Inflammatory macrophage treated with lipopolysaccharide for 1 hour (primary cell): ENCODE measurements around the gene TNS1.

ENCODE experiments used
- DNase-seq, 2 donors: peaks; one replicate each; pipeline ENCODE4 v3.0.0-alpha.2; 2020 to 2022

The TNS1 gene

GRCh38 chr2:217755027-217755745, 247.6 kb downstream of the TNS1 start:
- no peak for DNase-seq

GRCh38 chr2:217753460-217754200, 249.2 kb downstream of the TNS1 start:
- no peak for DNase-seq

GRCh38 chr2:217752714-217753459, 249.9 kb downstream of the TNS1 start:
- no peak for DNase-seq

- DNase-seq: no peak
These were observed 250.8 kb downstream of the TNS1 start for GRCh38 chr2:217751952-217752351.

- no peak for DNase-seq
These were observed 251.6 kb downstream of the TNS1 start for GRCh38 chr2:217751192-217751591.
